ENCODE measurements around the gene COX14.

COX14 gene

DNA sequence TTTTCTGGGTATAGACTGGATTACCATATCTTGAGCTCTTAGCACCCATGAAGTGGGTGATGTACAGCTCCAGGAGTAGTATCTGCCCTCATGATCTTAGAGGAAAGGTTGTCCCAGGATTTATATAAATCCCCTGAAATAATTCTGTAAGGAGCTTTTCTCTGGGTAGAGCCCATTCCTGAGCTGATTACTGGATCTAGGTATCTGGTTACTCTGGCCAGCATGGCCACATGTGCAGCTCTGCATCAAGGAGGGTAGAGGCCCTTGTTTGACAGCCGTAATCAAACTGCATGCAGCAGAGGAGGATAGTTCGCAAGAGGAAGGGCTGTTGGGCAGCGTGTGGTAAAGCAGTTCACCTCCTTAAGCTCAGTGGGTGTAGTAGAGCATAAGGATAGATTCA is 8.5 kb downstream of the COX14 start:
- peaks cover 3% of the 10 kb centered on the region; the same call in 1 of the 2 replicates for H3F3A ChIP-seq (ENCODE audit: low read depth)
- TF ChIP-seq, protein P1, sequence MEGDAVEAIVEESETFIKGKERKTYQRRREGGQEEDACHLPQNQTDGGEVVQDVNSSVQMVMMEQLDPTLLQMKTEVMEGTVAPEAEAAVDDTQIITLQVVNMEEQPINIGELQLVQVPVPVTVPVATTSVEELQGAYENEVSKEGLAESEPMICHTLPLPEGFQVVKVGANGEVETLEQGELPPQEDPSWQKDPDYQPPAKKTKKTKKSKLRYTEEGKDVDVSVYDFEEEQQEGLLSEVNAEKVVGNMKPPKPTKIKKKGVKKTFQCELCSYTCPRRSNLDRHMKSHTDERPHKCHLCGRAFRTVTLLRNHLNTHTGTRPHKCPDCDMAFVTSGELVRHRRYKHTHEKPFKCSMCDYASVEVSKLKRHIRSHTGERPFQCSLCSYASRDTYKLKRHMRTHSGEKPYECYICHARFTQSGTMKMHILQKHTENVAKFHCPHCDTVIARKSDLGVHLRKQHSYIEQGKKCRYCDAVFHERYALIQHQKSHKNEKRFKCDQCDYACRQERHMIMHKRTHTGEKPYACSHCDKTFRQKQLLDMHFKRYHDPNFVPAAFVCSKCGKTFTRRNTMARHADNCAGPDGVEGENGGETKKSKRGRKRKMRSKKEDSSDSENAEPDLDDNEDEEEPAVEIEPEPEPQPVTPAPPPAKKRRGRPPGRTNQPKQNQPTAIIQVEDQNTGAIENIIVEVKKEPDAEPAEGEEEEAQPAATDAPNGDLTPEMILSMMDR (conservative IDR thresholded peaks at IDR 0.05; ENCODE audit: low read length) = no peak
- TF ChIP-seq EZH2phosphoT487 (IDR thresholded peaks at IDR 0.05; ENCODE audit: borderline replicate concordance) = no peak
- H3K9me3 ChIP-seq (ENCODE audit: insufficient read depth, low read depth, low read length) = no peaks in the 10 kb centered on the region

DNA sequence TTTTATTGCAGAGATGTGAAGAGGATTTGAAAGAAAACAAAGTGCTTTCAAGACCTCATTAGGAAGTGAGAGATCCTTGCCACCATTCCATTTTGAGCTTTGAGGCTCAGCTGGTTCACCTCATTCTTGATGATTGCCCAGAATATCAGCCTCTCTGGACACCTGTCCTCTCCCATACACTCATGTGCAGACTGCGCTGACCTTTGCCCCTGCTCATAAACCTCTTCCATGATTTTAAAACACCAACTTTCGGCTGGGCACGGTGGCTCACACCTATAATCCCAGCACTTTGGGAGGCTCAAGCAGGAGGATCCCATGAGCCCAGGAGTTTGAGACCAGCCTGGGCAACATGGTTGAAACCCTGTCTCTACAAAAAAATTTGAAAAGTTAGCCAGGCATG is 8.9 kb downstream of the COX14 start:
- peaks cover 26% of the 10 kb centered on the region for H3K4me1 ChIP-seq (ENCODE audit: insufficient read depth, low read length, poor library complexity, severe bottlenecking)
- no peak overlapping the region for H3K4me2 ChIP-seq (ENCODE audit: low read depth, low read length, poor library complexity, severe bottlenecking)
- H3K9ac ChIP-seq (ENCODE audit: low read depth, low read length, poor library complexity, severe bottlenecking) = no peak overlapping the region
- H3K4me3 ChIP-seq (ENCODE audit: low read length, poor library complexity, severe bottlenecking) = no peak overlapping the region
- H3K79me2 ChIP-seq (ENCODE audit: insufficient read depth, low read length) = peaks cover 39% of the 10 kb centered on the region
- H3K9me3 ChIP-seq (ENCODE audit: insufficient read depth, low read depth, low read length) = no peaks in the 10 kb centered on the region
- no peak overlapping the region for H2AFZ ChIP-seq (ENCODE audit: low read length)
- no peaks in the 10 kb centered on the region for H3K27me3 ChIP-seq (ENCODE audit: insufficient read depth, low read length, poor library complexity, severe bottlenecking)
- peaks cover 3% of the 10 kb centered on the region; the same call in 1 of the 2 replicates for H3F3A ChIP-seq (ENCODE audit: low read depth)
- TF ChIP-seq, protein P1 (conservative IDR thresholded peaks at IDR 0.05; ENCODE audit: low read length) = no peak
- no peak for TF ChIP-seq EZH2phosphoT487 (IDR thresholded peaks at IDR 0.05; ENCODE audit: borderline replicate concordance)
- no peaks in the 10 kb centered on the region for H3K9me2 ChIP-seq (replicated peaks; ENCODE audit: low read depth, low read length)
- H4K20me1 ChIP-seq (ENCODE audit: insufficient read depth, low read length, poor library complexity, severe bottlenecking) = peaks cover 6% of the 10 kb centered on the region
- peaks cover 19% of the 10 kb centered on the region; the same call in 1 of the 2 replicates for H3K36me3 ChIP-seq (ENCODE audit: insufficient read depth, low read length)

More for the DNA sequence above, 8.5 kb downstream of the COX14 start:
- Histone ChIP-seq H3K9ac (ENCODE audit: low read depth, low read length, poor library complexity, severe bottlenecking) (no peak overlapping the region), H3K27me3 (ENCODE audit: insufficient read depth, low read length, poor library complexity, severe bottlenecking) (no peaks in the 10 kb centered on the region), H3K36me3 (ENCODE audit: insufficient read depth, low read length) (peaks cover 19% of the 10 kb centered on the region; the same call in 1 of the 2 replicates), H3K79me2 (ENCODE audit: insufficient read depth, low read length) (peaks cover 44% of the 10 kb centered on the region), H3K4me2 (ENCODE audit: low read depth, low read length, poor library complexity, severe bottlenecking) (no peak overlapping the region), H2AFZ (ENCODE audit: low read length) (no peak overlapping the region), H4K20me1 (ENCODE audit: insufficient read depth, low read length, poor library complexity, severe bottlenecking) (peaks cover 6% of the 10 kb centered on the region), H3K9me2 (replicated peaks; ENCODE audit: low read depth, low read length) (no peaks in the 10 kb centered on the region), H3K4me3 (ENCODE audit: low read length, poor library complexity, severe bottlenecking) (no peak overlapping the region), H3K4me1 (ENCODE audit: insufficient read depth, low read length, poor library complexity, severe bottlenecking) (peaks cover 26% of the 10 kb centered on the region)

DNA sequence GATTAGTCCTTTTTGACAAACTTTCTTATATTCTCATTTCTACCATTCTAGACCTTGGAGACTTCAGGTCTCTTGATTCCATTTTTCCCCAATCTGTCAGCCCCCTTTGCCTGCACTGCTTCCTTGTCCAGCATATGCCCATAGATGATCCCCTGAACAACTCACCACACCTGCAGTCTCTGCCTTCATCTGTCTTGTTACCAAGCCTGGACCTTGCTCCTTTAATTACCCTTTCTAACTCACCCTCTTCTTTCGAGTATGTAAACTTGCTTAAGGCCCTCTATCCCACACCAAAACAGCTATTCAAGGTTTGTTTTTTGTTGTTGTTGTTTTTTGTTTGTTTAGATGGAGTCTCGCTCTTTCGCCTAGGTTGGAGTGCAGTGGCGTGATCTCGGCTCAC is 9.6 kb downstream of the COX14 start:
- Histone ChIP-seq H3K4me2 (ENCODE audit: low read depth, low read length, poor library complexity, severe bottlenecking) (no peak overlapping the region), H3K4me1 (ENCODE audit: insufficient read depth, low read length, poor library complexity, severe bottlenecking) (peaks cover 21% of the 10 kb centered on the region), H3K9me3 (ENCODE audit: insufficient read depth, low read depth, low read length) (no peaks in the 10 kb centered on the region), H3K4me3 (ENCODE audit: low read length, poor library complexity, severe bottlenecking) (no peak overlapping the region), H3F3A (ENCODE audit: low read depth) (peaks cover 3% of the 10 kb centered on the region; the same call in 1 of the 2 replicates), H2AFZ (ENCODE audit: low read length) (no peak overlapping the region), H3K79me2 (ENCODE audit: insufficient read depth, low read length) (peaks cover 33% of the 10 kb centered on the region), H3K9ac (ENCODE audit: low read depth, low read length, poor library complexity, severe bottlenecking) (no peak overlapping the region), H3K27me3 (ENCODE audit: insufficient read depth, low read length, poor library complexity, severe bottlenecking) (no peaks in the 10 kb centered on the region), H4K20me1 (ENCODE audit: insufficient read depth, low read length, poor library complexity, severe bottlenecking) (peaks cover 2% of the 10 kb centered on the region), H3K9me2 (replicated peaks; ENCODE audit: low read depth, low read length) (no peaks in the 10 kb centered on the region), H3K36me3 (ENCODE audit: insufficient read depth, low read length) (peaks cover 19% of the 10 kb centered on the region; the same call in 1 of the 2 replicates)
- TF ChIP-seq, protein P1 (conservative IDR thresholded peaks at IDR 0.05; ENCODE audit: low read length) = no peak
- TF ChIP-seq EZH2phosphoT487 (IDR thresholded peaks at IDR 0.05; ENCODE audit: borderline replicate concordance) = no peak
